LoVo (cell line): Measurements from ENCODE around the gene NBEA.

Experiments used
- DNase-seq: peaks from one replicate; pipeline ENCODE4 v3.0.0-alpha.2; 2016; ENCODE audit warnings: low spot score

NBEA gene

GRCh38 chr13:35165205-35165604 is 223.1 kb downstream of the NBEA start:
- no peak for DNase-seq

DNA sequence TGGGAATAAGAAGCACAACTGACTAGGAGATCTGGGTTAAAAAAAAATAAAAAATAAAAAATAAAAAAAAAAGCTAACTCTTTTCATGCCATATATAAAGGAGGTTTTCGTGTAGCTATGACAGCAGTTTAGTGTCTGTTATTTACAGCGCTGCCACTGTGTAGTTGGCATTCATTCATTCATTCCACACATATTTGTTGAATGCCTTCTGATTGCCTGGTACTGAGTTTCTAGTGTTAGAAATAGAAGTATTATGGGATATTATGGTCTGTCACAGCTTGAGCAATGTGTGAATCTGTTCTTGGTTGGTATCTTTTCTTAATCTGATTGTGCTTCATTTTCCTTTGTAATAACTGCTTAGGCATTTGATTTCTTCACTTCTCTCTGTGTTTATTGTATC is 237.4 kb downstream of the NBEA start:
- no peak for DNase-seq

- DNase-seq = no peak
These were observed 238.0 kb downstream of the NBEA start for GRCh38 chr13:35179920-35180663.

DNA sequence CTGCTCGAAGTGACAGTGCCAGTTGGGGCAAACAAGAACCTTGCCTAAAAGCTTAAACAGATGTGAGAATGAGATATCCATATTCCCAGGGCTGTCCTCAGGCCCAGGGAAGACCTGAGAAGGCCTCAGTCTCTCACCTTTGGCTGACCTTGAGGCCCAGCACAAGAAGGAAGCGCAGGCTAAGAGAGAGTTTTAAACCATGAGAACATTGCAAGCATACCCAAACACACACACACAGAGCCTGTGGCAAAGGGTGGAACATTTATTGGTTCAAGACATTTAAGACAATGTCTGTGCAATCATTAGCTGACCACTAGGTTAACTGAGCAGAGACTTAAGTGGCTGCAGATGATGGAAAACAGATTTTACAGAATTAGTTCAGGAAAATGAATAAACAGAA is 248.2 kb downstream of the NBEA start:
- no peak for DNase-seq

GRCh38 chr13:35191883-35192282 is 249.8 kb downstream of the NBEA start:
- no peak for DNase-seq

DNA sequence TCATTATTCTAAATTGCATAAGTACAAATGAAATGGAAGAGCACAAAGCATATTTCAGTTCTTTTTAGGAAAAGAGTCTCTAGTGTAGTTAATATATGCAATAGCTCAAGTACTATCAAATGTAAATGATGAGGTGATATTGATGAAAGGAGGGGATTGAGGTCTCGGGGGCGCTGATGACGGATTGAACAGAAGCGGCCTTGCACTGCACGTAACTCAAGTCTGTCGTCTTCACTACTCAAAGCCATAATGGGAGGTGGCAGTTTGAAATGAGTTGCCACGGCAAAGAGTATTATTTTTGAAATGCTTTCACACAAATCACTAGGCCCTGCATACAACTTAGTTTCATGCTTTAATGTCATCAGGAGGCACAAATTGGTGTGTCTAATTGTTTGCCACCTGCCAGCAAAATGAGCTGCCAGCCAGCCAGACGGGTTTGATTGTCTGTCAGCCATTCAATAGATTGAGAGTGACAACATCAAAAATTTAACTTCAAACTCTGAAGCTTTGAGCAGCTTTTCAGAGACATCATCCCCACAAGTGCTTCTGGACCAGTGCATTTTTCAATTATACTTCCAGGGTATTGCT is 256.6 kb downstream of the NBEA start:
- no peak for DNase-seq

DNA sequence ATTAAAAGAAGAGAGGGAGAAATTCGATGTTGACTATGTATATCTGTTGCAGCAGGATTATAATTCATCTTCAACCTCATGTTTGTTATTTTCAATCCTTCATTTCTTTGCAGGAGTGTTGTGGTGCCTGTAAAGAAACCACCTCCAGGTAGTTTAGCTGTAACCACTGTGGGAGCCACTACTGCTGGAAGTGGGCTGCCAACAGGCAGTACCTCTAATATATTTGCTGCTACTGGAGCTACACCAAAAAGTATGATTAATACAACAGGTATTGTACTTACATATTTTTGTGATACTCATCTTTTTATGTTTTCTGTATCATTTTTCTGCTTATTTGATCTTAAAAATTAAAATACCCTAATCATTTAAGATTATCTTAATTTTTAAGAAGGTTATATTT is 266.5 kb downstream of the NBEA start:
- DNase-seq = no peak

DNA sequence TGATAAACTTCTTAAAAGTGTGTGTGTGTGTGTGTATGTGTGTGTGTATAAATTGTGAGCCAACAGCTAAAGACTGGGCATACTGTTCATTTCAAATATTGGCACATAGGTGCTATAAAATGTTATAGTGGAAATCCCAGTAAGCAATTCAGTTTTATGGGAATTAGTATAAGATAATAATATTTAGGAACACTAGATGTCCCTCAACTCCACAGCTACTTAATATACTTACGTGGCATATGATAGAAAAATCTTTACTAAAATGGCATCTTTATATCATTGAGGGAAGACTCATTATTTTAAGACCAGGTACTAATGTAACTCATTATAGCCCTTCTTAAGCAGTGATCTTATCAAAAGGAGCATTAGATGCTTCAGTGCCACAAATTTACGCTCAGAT is 268.2 kb downstream of the NBEA start:
- no peak for DNase-seq

GRCh38 chr13:35211949-35212348 is 269.9 kb downstream of the NBEA start:
- no peak for DNase-seq

- no peak for DNase-seq
These were observed 271.8 kb downstream of the NBEA start for GRCh38 chr13:35213911-35214310.

- DNase-seq = no peak
These were observed 274.1 kb downstream of the NBEA start for GRCh38 chr13:35216131-35216530.

GRCh38 chr13:35219021-35219420 is 277.0 kb downstream of the NBEA start:
- DNase-seq = no peak

- DNase-seq = no peak
These were observed 283.1 kb downstream of the NBEA start for GRCh38 chr13:35225159-35225558.

DNA sequence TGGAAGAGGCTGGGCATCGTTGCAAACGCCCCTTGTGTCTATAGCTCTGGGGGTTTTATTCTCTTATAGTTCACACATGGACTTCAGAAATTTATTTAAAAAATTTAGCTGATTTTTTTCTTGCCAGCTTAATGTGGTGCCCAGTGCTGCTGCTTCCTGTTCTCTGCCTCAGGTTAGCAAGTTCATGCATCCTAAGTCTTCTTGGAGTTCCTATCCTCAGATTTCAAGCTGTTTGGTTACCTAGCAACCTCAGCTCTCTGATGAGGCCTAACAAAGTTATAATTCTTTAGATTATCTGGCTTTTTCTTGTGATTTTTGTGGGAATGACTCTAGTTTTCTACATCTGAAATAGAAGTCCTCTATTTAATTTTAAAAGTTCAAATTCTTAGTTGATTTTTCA is 283.5 kb downstream of the NBEA start:
- no peak for DNase-seq

- DNase-seq = no peak
These were observed 286.5 kb downstream of the NBEA start for GRCh38 chr13:35228536-35228935.

- DNase-seq = no peak
These were observed 289.4 kb downstream of the NBEA start for GRCh38 chr13:35231426-35231825.

- no peak for DNase-seq
These were observed 296.2 kb downstream of the NBEA start for GRCh38 chr13:35238274-35238673.

DNA sequence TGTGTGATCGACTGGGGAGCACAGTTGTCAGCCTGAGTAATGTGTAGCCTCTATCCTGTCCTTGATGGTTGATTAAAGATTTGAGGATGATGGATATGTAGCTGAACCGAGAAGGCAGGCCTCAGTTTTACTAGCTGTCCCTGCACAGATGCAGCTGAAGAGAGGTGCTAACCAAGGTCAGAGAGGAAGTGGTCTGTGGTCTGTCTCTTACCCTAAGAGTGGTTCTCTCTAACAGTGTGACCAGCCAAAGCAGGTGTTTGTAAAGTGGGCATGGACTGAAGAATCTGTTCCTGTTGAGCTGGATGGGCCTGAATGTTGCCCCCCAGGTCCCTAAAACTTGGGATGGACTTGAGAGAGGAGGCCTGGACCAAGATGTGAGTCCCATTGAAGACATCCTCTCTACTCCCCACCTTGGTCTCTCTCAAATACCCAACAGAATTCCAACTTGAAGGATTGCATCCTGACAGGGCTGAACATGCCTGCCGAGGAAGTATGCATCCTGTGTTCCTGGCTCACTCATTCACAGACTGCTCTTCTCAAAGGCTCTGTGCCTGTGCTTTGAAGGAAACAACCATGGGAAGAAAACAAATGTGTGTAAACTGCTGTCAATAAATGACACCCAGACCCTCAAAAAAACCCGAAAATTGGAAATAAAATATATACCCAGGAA is 310.6 kb downstream of the NBEA start:
- DNase-seq = no peak

DNA sequence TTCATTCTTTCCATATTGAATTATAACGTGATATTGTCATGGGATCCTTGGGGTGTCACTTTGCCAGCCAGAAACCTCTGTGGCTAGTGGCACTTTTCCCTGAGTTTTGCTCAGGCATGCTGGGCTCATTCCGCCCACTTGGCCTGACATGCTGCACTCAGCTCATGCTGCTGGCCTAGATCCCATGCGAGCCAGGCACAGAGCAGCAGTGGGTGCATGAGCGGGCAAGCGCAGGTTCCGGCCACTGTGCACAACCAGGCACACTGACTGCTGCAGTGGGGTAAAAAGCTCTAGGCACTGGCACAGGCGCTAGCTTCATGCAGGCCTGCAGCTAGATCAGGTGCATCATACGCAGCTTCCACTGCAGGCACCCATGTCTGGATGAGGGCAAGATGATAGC is 313.2 kb downstream of the NBEA start:
- no peak for DNase-seq

GRCh38 chr13:35256459-35257148 is 314.5 kb downstream of the NBEA start:
- no peak for DNase-seq

- DNase-seq = no peak
These were observed 318.2 kb downstream of the NBEA start for GRCh38 chr13:35260316-35260715.

GRCh38 chr13:35266412-35266811 is 324.3 kb downstream of the NBEA start:
- DNase-seq = no peak

DNA sequence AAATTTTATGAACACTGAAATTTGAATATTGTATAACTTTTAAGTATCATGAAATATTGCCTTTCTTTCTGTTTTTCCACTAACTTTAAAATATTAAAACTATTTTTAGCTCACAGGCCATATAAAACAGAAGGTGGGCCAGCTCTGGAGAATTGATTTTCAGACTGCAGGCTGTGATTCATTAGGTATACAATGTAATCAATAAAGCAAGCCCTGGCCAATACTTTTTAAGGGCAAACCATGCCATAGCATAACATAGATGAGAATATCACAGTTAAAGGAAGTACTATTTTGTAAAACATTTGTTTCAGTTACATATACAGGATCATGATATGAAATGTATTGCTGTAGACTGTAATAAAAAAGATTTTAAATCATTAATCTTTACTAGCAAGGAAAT is 336.8 kb downstream of the NBEA start:
- DNase-seq = no peak
